Tibial nerve (tissue), 4 donors: ENCODE data around the gene PSG11.
"Not testable (repeated sequence)": the region's sequence is repeated elsewhere in the genome, so short reads cannot be mapped to it uniquely, and the experiment has no call there.

ENCODE experiments used
- CTCF ChIP-seq, 5 experiments: fragments of 200-600 bp in 3 of 5; fragments of 450-650 bp in 2 of 5; sonication (generic) in 3 of 5; IDR thresholded peaks; one replicate each; pipeline ENCODE4 v1.5.1; 2016 to 2019; ENCODE audit warnings: antibody characterized with exemption in 5 of 5, mild to moderate bottlenecking in 3 of 5, moderate library complexity in 2 of 5
- EP300 ChIP-seq, 2 donors: sonication (generic); formaldehyde crosslinking; IDR thresholded peaks; one replicate each; pipeline ENCODE4 v1.6.1; 2017; ENCODE audit warnings: antibody characterized with exemption in 2 of 2, mild to moderate bottlenecking in 1 of 2
- POLR2A ChIP-seq, 2 donors: fragments of 450-650 bp; IDR thresholded peaks; one replicate each; pipeline ENCODE4 v1.6.1; 2017; ENCODE audit warnings: antibody characterized with exemption in 2 of 2, mild to moderate bottlenecking in 2 of 2, moderate library complexity in 2 of 2

- TF ChIP-seq CTCF, EP300, POLR2A (IDR thresholded peaks at IDR 0.05): not testable (repeated sequence)
Measured at GRCh38 chr19:43062418-43062817, 36.1 kb upstream of the PSG11 start.
